ENCODE data around the gene C6orf163.

The C6orf163 gene

GRCh38 chr6:87346700-87347099 lies 2.1 kb downstream of the C6orf163 start:
- TF ChIP-seq CTCF (IDR thresholded peaks at IDR 0.05; ENCODE audit: low read depth, low read length) (no peak), POLR2A (IDR thresholded peaks at IDR 0.05; ENCODE audit: extremely low read depth, insufficient read length) (no peak), MYC (IDR thresholded peaks at IDR 0.05; ENCODE audit: low read depth, low read length) (no peak)
- DNase-seq (ENCODE audit: low read depth) = no peak

GRCh38 chr6:87349896-87350295 lies 5.3 kb downstream of the C6orf163 start:
- no peak overlapping the region for H3K4me3 ChIP-seq (ENCODE audit: low read depth, low read length)
- TF ChIP-seq MYC (IDR thresholded peaks at IDR 0.05; ENCODE audit: low read depth, low read length) (no peak), CTCF (IDR thresholded peaks at IDR 0.05; ENCODE audit: low read depth, low read length) (no peak), MAX (IDR thresholded peaks at IDR 0.05; ENCODE audit: low read depth, low read length) (no peak), POLR2A (IDR thresholded peaks at IDR 0.05; ENCODE audit: extremely low read depth, insufficient read length) (no peak)
- no peak for DNase-seq (ENCODE audit: low read depth)

More at GRCh38 chr6:87346700-87347099, 2.1 kb downstream of the C6orf163 start:
- no peak overlapping the region for H3K4me3 ChIP-seq (ENCODE audit: low read depth, low read length)

- DNase-seq (ENCODE audit: low read depth) = peak; percentile 13
- TF ChIP-seq MYC (IDR thresholded peaks at IDR 0.05; ENCODE audit: low read depth, low read length) = no peak
- no peak for TF ChIP-seq MAX (IDR thresholded peaks at IDR 0.05; ENCODE audit: low read depth, low read length)
- no peak overlapping the region for H3K4me3 ChIP-seq (ENCODE audit: low read depth, low read length)
These were observed 5.9 kb downstream of the C6orf163 start for GRCh38 chr6:87350516-87350915.

DNA sequence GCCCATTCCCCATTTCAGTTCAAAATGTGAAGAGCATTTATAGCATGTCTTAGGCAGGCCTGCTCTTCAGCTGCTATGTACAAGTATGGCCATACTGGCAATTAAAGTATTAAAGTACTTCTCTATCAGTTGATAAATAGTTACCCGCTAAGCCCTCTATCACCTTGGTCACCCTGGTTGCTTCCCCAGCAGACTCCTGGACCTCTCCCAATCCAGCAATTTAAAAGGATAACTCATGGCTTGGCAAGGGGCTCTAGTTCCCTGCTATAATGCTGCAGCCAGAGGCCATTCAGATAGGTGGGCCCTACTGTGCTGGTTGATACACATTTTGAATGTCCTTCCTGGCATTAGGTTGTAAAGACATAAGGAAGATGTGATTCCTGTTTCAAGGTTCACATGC lies 7.0 kb downstream of the C6orf163 start:
- no peak overlapping the region for H3K4me3 ChIP-seq (ENCODE audit: low read depth, low read length)
- DNase-seq (ENCODE audit: low read depth) = no peak
- TF ChIP-seq CTCF (IDR thresholded peaks at IDR 0.05; ENCODE audit: low read depth, low read length) = no peak
- no peak for TF ChIP-seq MYC (IDR thresholded peaks at IDR 0.05; ENCODE audit: low read depth, low read length)
- no peak for TF ChIP-seq MAX (IDR thresholded peaks at IDR 0.05; ENCODE audit: low read depth, low read length)
- TF ChIP-seq POLR2A (IDR thresholded peaks at IDR 0.05; ENCODE audit: extremely low read depth, insufficient read length) = no peak

DNA sequence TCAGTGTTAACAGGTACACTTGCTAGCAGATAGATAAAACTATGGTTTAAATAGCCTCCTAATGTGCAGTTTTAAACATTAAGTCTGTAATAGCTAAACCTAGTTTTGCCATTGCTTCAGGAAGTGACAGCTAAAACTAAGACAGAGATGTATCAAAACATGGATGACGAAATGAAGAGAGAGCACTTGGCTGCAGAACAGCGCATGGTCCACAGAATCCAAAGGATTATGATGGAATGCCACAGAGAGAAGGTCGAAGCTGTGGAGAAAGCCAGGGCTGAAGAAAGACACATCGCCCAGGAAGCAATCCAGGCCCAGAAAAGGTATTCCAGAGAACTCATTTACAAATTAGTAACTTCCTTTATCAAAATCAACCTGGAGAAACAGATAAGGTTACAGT lies 11.6 kb downstream of the C6orf163 start:
- no peak for DNase-seq (ENCODE audit: low read depth)
- no peak overlapping the region for H3K4me3 ChIP-seq (ENCODE audit: low read depth, low read length)
- TF ChIP-seq CTCF (IDR thresholded peaks at IDR 0.05; ENCODE audit: low read depth, low read length) = no peak
- TF ChIP-seq MAX (IDR thresholded peaks at IDR 0.05; ENCODE audit: low read depth, low read length) = no peak
- no peak for TF ChIP-seq MYC (IDR thresholded peaks at IDR 0.05; ENCODE audit: low read depth, low read length)
- TF ChIP-seq POLR2A (IDR thresholded peaks at IDR 0.05; ENCODE audit: extremely low read depth, insufficient read length) = no peak

GRCh38 chr6:87357479-87358196 lies 13.0 kb downstream of the C6orf163 start:
- DNase-seq (ENCODE audit: low read depth) = no peak
- no peak overlapping the region for H3K4me3 ChIP-seq (ENCODE audit: low read depth, low read length)
- no peak for TF ChIP-seq MYC (IDR thresholded peaks at IDR 0.05; ENCODE audit: low read depth, low read length)
- no peak for TF ChIP-seq MAX (IDR thresholded peaks at IDR 0.05; ENCODE audit: low read depth, low read length)
- TF ChIP-seq POLR2A (IDR thresholded peaks at IDR 0.05; ENCODE audit: extremely low read depth, insufficient read length) = no peak
- TF ChIP-seq CTCF (IDR thresholded peaks at IDR 0.05; ENCODE audit: low read depth, low read length) = no peak
